CD1c-positive myeloid dendritic cell (primary cell): ENCODE measurements around the gene VPREB3.

Experiments
- DNase-seq: peaks from one replicate; pipeline ENCODE4 v3.0.0-alpha.2; 2016; ENCODE audit errors: extremely low spot score

The VPREB3 gene

DNA sequence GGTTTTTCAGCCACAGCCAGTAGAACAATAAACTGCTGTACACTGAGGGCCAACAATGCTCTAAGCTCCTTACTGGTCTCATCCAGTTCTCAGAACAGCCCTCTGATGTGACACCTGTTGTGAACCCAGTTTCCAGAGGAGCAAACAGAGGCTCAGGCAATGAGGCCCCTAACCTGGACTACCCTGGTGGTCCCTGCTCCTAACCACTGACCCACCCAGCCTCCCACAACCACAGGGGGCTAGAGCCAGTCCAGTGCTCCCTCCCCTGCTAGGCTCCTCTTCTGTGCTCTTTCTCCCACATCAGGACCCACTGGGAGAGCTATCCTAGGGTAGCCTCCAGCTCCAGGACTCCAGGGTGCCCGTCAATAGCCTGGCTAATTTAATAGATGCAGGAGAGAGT lies 28.5 kb upstream of the VPREB3 start:
- no peak for DNase-seq

DNA sequence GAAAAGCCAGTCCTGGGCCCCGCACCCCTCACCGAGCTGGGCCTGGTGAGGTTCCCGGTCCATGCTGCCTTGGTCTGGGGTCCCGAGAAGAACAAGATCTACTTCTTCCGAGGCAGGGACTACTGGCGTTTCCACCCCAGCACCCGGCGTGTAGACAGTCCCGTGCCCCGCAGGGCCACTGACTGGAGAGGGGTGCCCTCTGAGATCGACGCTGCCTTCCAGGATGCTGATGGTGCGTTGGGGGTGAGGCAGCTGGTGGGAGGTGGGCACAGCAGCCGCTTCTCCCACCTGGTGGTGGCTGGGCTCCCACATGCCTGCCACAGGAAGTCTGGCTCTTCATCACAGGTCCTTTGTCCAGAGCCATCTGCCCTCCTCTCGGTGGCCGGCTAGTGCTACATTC lies 28.0 kb upstream of the VPREB3 start:
- no peak for DNase-seq

DNA sequence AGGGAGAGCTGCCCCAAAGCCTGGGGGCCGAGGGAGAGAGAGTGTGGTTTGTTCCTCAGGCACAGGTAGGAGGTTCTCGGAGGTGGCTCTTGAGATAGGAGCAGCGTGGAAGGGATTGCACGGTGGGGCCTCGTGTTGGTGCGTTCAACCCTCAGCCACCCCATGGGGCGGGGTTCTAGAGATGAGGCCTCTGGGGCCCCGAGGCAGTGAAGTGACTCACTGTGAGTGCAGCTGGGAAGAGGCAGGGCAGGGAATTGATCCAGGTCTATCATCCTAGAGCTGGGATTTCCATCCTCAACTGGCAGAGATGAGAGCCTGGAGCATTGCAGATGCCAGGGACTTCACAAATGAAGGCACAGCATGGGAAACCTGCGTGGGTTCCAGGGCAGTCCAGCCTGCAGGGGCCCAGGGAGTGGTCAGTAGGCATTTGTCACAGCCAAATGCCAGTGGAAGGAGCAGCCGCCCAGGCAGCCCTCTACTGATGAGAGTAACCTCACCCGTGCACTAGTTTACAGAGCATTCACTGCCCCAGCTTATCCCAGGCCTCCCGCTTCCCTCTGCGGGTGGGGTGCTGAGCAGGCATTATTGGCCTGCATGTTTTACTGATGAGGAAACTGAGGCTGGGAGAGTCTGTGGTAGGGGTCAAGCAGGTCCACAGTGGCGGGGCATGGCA lies 27.4 kb upstream of the VPREB3 start:
- DNase-seq = no peak

DNA sequence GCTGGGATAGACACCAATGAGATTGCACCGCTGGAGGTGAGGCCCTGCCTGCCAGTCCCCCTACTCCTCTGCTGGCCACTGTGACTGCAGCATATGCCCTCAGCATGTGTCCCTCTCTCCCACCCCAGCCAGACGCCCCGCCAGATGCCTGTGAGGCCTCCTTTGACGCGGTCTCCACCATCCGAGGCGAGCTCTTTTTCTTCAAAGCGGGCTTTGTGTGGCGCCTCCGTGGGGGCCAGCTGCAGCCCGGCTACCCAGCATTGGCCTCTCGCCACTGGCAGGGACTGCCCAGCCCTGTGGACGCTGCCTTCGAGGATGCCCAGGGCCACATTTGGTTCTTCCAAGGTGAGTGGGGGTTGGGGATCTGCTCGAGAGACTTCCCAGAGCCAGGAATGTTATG lies 26.8 kb upstream of the VPREB3 start:
- DNase-seq = no peak

DNA sequence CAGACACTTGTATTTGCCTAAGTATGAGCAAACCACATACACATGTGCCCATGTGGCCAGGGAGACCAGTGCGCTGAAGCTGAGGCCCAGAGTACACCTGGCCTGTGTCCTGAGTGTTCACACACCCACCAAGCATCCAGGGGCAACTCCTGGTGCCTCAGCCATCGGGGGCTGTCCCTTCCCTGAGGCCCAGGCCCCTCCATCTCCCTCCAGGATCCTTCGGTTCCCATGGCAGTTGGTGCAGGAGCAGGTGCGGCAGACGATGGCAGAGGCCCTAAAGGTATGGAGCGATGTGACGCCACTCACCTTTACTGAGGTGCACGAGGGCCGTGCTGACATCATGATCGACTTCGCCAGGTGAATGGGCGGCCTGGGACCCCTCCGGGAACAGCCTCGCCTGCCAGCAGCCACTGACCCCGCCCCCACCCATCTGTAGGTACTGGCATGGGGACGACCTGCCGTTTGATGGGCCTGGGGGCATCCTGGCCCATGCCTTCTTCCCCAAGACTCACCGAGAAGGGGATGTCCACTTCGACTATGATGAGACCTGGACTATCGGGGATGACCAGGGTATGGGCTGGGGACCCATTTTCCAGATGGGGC lies 26.0 kb upstream of the VPREB3 start:
- no peak for DNase-seq

DNA sequence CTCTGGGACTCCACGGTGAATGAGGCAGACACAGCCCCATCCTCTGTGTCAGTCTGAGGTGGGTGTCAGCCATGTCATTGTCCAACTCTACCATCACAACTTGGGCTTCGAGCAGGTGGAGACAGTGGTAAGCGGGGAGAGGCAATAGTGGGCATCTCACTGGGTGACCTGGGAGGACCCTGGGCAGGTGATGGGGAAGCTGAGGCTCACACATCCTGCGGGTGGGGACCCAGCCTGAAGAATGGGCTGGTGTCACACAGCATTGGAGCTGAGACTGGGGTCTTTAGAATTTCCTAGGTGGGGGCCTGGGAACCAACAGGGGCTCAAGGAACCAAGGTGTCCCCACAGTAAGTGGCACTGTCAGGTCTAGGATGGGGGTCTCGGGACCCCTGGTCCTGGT lies 25.5 kb upstream of the VPREB3 start:
- no peak for DNase-seq

DNA sequence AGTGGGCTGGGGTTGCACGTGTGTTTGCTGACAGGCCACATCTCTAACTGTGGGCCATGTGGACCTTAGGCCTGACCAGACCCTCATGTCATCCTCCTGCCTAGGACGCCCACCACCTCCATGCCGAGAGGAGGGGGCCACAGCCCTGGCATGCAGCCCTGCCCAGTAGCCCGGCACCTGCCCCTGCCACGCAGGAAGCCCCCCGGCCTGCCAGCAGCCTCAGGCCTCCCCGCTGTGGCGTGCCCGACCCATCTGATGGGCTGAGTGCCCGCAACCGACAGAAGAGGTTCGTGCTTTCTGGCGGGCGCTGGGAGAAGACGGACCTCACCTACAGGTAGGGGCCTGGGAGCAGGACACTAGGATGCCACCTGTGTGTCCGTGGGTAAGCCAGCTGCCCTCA lies 24.9 kb upstream of the VPREB3 start:
- DNase-seq = no peak

DNA sequence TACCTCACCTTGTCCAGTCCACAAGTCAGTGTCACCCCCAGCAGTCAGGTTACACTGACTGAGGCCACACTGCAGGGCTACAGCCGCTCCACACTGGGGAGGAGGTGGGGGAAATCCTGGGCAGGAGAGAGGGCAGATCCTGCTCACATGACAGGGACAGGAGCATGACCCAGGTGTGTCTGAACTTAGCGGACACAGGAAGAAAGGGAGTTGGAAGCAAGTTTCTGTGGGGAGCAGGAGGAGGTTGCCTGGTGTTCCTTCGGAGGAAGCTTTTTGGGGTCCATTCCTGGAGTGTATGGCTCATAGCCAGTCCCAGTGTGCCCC lies 24.3 kb upstream of the VPREB3 start:
- no peak for DNase-seq

DNA sequence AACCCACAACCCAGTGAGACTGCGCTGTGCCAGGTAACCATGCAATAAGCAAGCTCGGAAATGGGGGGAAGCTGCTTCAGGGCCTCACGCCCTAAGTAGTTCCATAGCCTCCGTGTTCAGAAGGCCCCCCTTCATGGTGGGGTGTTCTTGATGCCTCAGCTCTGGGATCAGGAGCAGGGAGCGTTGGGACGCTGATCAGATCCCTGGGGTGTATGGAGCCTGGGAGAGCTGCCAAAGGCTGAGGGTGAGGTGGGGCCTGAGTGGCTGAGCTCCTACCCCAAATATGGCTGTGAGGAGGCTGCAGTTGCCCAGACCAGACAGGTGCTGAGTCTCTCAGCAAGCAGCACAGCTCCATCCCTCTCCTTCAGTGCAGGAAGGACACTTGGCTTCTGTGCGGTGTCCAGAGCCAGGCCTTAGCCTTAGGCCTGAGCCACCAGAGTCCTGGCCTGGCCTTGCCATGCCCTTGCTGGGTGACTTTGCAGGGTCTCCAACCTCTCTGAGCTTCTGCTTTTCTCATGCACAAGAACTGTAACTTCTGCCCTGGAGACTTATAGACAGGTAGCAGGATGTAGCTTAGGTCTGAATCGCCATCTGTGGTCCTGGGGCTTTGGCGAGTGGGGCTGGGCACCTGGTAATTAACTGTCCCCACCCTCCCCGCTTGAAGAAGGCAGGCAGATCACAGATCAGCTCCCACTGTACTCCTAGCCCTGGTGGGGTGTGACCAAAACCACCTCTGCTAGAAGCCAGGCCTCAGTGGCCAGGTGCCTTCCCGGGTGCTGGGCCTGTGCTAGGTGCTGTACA lies 23.8 kb upstream of the VPREB3 start:
- DNase-seq = no peak

DNA sequence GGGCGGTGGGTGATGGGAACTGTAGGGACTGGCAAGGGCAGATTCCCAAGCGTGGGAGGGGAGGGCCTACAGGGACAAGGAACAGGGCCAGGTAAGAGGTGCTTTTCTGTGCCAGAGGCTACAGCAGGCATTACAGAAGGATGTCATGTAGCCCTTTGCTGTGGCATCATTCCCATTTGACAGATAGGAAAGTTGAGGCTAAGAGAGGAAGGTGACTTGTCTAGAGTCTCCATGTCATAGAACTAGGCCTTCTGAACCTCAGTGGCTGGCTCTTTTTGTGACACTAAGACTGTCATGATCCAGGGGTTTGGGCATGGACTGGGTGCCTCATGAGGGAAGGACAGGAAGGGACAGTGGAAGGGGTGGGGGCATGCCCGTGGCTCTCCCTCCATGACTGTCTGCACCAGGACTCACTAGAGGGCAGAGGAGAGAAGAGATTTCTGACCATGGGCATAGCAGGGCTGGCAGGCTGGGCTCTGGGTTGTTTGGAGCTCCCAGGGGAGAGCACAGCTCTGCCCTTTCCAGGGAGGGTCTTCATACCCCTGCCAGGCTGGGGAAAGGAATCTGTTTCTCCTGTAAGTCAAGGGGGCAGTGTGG lies 21.7 kb upstream of the VPREB3 start:
- DNase-seq = no peak

DNA sequence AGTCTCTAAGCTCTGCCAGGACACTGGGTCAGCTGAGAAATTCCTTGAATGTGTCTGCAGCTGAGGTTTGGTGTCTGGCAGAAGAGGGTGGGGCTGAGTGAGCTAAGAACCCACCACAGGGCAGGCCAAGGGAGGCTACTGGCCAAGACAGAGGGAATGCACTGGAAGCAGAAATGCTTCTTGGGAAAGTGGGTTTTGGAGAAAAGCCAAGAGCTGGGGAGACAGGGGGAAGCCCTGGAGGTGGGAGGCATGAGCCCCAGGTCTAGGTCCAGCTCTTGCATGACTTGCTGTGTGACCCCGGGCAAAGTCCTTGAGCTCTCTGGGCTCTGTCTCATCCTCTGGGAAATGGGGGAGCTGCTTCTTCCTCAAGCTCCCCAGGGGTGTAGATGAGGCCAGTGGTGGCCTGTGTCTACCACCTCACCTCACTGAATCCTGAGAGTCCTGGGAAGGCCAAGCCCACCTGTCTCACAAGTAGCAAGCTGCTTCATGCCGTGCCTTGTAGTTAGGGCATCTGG lies 20.8 kb upstream of the VPREB3 start:
- DNase-seq = no peak

DNA sequence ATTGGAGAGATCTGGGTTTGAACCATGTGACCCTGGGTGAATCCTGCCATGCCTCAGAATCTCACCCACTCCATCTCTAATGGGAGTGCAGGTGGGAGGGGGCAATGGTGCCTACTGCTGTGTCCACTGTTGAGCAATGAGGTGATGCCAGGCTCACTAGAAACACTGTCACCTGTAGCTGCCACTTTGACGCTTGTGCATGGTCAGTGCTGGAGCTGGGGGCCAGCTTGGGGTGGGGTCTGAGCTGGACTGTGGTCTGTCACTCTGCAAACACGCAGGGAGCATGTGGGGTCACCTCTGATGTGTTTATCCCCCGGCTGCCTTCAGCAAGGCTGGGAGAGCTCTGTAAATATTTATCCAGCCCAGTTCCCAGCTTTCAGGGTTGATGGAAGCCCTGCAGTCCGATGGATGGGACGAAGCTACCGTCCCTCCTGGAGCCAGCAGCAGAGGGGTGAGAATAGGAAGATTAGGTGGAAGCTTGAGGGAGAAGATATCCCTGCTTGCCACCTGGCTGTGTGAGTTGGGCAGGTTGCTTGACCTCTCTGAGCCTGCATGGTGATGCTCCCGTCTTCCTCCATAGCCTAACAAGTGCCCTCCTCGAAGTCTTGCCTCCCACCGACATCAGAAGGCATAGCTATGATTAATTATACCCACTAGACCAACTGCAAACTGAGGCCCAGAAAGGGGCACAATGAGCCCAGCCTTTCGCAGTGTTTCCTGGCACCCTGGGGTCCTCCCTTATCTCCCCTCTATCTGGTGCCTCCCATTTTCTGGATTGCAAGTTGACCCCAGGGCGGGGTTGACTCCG lies 20.1 kb upstream of the VPREB3 start:
- no peak for DNase-seq

DNA sequence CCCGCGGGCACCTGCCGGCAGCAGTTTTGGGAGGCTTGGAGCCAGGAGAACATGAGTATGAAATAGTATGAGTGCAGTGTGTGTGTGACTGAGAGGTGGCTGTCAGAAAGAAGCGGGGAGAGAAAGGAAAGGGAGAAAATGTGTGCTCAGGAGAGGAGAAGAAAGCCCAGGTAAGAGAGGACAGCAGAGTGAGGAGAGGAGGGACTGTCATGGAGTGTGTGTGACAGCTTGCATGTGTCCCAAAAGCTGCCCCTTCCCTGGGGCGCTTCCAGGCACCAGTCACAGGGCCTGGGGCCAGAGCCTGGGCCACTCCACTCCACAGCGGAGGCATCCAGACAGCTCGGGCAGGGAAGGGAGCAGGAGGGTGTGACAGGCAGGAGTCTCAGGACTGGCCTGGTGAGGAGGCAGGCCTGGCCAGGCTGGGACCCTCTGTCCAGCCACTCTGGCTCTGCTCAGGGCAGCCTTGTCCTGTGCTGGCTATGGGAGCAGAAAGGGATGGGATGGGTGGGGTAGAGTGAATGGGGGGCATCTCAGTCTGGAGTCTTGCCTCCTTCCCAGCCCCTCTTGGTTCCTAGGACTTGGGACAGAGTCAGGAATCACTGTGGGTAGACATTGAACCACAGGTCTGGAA lies 19.4 kb upstream of the VPREB3 start:
- DNase-seq = no peak

DNA sequence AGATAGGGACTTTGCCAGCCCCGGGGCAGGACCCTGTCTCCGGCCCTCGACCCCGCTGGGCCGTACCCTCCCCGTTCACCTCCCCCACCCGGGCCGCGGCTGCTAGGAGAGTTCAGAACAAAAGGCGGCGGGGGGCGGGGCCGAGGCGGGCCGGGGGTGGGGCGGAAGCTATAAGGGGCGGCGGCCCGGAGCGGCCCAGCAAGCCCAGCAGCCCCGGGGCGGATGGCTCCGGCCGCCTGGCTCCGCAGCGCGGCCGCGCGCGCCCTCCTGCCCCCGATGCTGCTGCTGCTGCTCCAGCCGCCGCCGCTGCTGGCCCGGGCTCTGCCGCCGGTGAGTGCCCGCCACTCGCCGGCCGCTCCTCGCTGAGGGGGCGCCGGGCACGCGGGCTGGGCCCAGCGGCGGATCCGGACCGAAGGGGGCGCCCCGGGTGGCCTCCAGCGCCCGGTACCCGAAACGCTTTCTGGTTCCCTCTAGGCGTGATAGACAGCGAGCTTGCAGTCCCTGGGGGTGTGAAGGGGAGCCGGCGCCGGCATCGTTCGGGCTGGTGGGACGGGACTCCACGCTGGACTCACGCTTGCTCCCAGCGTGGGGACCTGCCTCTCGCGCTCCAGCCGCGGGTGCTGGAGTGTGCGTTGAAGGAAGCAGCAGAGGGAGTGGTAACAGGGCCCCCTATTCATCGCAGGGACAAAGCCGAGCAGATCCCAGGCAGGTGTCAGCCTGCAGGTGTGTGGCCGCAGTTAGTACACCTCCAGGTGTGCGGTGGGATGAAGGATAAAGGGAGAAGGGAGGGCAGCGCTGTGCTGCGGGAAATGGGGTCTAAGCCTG lies 18.6 kb upstream of the VPREB3 start, which contains the start of gene MMP11:
Gene MMP11 (plus strand): TSS at position 201 of the 825 bp plus-strand sequence. CDS start 22 bp downstream, at position 223.
- peak; percentile 46 for DNase-seq

DNA sequence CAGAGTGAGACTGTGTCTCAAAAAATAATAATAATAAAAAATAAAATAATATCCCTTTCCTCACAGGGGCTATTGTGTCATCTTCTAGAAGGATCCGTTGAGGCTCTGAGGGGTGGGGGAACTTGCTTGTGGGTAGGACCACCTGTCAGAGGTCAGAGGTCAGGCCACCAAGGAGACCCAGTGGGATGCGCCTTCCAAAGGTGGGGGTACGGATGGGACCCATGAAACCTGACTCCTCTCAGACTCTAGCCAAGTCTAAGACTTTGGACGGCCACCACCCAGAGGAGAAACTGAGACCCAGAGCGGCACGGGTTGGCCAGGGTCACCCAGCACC lies 18.1 kb upstream of the VPREB3 start:
- no peak for DNase-seq

DNA sequence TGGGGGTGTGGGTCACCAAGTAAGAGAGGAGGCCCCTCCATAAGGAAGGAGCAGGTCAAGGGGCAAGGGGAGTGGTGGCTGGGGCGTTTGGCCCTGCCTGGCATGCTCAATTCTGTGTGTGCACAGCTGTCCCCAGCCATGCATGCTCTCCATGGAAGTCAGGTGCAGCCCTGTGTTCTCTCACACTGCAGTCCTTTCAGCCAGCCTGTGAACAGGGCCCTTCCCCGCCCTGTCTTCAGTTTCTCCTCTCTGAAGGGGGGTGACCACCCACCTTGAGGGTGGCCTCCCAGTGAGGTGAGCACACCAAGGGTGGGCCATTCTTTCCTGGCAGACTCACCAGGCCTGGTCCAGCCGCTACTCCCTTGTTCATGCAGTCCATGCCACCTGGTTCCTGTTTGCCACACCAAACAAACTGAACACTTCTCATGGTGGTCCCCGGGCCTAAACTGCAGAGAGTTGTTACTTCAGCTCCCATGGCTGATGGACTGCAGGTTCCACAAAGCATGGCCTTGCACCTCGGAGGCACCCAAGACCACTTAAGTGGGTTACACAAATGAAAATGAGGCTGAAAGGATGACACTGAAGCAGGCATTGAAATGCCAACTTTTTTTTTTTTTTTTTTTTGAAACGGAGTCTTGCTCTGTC lies 15.2 kb upstream of the VPREB3 start:
- no peak for DNase-seq

DNA sequence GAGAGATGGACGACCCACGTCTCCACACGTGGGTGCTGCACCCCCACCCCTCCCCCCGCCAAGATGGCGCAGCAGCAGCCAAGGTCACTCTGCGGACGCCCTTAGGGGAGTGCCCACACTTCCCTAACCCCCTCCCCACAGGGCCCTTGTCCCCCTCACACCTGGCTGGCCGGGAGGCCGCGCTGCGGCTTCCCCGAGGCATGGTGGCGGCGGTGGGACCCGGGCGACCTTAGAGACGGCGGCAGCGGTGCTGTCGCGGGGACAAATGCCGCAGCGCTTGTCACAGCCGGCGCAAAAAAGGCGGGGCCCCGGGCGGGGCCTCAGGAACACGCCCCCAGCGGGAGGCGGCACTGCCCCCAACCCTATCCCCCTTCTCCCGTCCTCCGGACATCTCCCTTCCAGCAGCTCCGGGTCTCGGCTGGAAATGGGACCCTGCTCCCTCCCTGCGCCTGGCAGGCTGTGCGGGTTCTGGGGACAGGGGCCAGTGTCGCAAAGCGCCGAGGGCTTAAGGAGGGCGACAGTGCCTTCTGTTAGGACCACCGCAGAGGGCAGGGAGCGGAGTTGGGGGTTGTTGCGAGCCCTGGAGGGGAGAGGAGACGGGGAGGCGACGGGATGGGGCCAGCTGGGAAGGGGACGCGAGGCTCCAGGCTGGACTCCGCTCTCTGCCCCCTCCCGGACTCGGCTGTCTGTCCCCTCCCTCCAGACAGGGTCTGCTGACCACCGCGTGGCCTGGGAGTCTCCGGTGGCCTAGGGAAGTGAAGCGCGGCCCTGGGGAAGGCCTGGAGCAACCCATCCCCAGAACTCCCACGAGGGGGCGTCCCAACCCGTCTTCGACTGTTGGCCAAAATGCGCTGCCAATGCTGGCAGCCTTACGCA lies 13.7 kb upstream of the VPREB3 start, which contains the start of gene CHCHD10:
Gene CHCHD10 (minus strand): TSS at position 300 of the 876 bp plus-strand sequence. CDS start 98 bp downstream, at position 202.
- DNase-seq = peak; percentile 92

DNA sequence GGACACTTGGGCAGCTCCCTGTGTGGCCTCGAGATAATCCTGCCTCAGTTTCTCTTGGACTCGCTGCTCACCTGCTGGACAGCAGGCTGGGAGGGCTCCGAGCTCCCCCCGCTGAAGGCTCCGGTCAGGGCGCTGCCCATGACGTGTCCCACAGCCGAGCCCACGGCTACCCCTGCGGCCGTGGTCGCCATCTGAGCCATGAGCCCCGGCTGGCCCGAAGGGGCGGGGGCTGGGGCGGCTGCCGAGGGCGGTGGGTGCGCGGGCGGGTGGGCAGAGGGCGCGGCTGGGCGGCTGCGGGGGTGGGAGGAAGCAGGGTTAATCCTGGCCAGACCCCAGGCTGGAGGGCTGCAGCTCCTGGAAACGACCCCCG lies 13.1 kb upstream of the VPREB3 start:
- DNase-seq = no peak
